ENCODE results near the gene CKB. TPM values are rescaled to one million over a fixed set of nuclear protein-coding genes. Genes with fewer than 3 reads are reported as not detected.

The CKB gene
- polyA plus RNA-seq, 3 donors from 2014 or later, result 0.34 to 1.6 (median 1.1) TPM

- no peak for DNase-seq
- peaks cover 6 to 7% (median 6%) of the 10 kb centered on the region in 3 donors for H3K27me3 Mint-ChIP-seq (ENCODE audit: low read depth in 3 of 3)
- H3K36me3 Mint-ChIP-seq, result peaks cover 11 to 40% (median 25%) of the 10 kb centered on the region in 3 donors
- no peaks in the 10 kb centered on the region for H3K9me3 Mint-ChIP-seq
- peaks cover 10 to 14% of the 10 kb centered on the region in 2 donors for H3K4me1 Mint-ChIP-seq
- H3K4me3 Mint-ChIP-seq, result peak overlapping the region in 1 of 5 donors; percentile 20
- H3K27ac Mint-ChIP-seq, result peak overlapping the region in 2 of 6 donors; percentile 5 to 12
Measured at GRCh38 chr14:103499709-103500108, 22.9 kb downstream of the CKB start.

GRCh38 chr14:103496776-103497175 is 25.9 kb downstream of the CKB start:
- no peaks in the 10 kb centered on the region for H3K9me3 Mint-ChIP-seq
- H3K27me3 Mint-ChIP-seq (ENCODE audit: low read depth in 3 of 3), result peaks cover 3 to 7% (median 4%) of the 10 kb centered on the region in 3 donors
- no peak overlapping the region for H3K4me3 Mint-ChIP-seq
- H3K36me3 Mint-ChIP-seq, result peaks cover 0 to 22% (median 8%) of the 10 kb centered on the region in 3 donors
- H3K27ac Mint-ChIP-seq, result no peak overlapping the region
- no peak for DNase-seq
- peaks cover 10 to 14% of the 10 kb centered on the region in 2 donors for H3K4me1 Mint-ChIP-seq

GRCh38 chr14:103495854-103496253 is 26.8 kb downstream of the CKB start:
- Mint-ChIP-seq H3K4me3 (no peak overlapping the region), H3K36me3 (peaks cover 0 to 25% (median 3%) of the 10 kb centered on the region in 3 donors), H3K27me3 (ENCODE audit: low read depth in 3 of 3) (peaks cover 0 to 9% (median 1%) of the 10 kb centered on the region in 3 donors), H3K9me3 (no peaks in the 10 kb centered on the region), H3K4me1 (peaks cover 8 to 9% of the 10 kb centered on the region in 2 donors), H3K27ac (no peak overlapping the region)
- no peak for DNase-seq

- H3K27me3 Mint-ChIP-seq (ENCODE audit: low read depth in 3 of 3), result peaks cover 0 to 5% (median 0%) of the 10 kb centered on the region in 3 donors
- no peaks in the 10 kb centered on the region for H3K4me1 Mint-ChIP-seq
- no peak overlapping the region for H3K4me3 Mint-ChIP-seq
- H3K9me3 Mint-ChIP-seq, result no peaks in the 10 kb centered on the region
- no peak for DNase-seq
- H3K36me3 Mint-ChIP-seq, result peaks cover 3 to 25% (median 4%) of the 10 kb centered on the region in 3 donors
- no peak overlapping the region for H3K27ac Mint-ChIP-seq
Measured at GRCh38 chr14:103492156-103492925, 30.3 kb downstream of the CKB start.

- Mint-ChIP-seq H3K4me3 (no peak overlapping the region), H3K27ac (no peak overlapping the region), H3K4me1 (no peaks in the 10 kb centered on the region), H3K9me3 (no peaks in the 10 kb centered on the region), H3K36me3 (peaks cover 3 to 25% (median 4%) of the 10 kb centered on the region in 3 donors), H3K27me3 (ENCODE audit: low read depth in 3 of 3) (peaks cover 0 to 5% (median 0%) of the 10 kb centered on the region in 3 donors)
- DNase-seq, result no peak
Measured at GRCh38 chr14:103491691-103492090, 30.9 kb downstream of the CKB start.

GRCh38 chr14:103489621-103490020 is 33.0 kb downstream of the CKB start:
- H3K27ac Mint-ChIP-seq, result peak overlapping the region in 2 of 6 donors; percentile 22 to 26

GRCh38 chr14:103488960-103489359 is 33.7 kb downstream of the CKB start:
- Mint-ChIP-seq H3K27ac (peak overlapping the region in 4 of 6 donors; percentile 22 to 66 (median 46)), H3K27me3 (ENCODE audit: low read depth in 3 of 3) (peaks cover 0 to 5% (median 0%) of the 10 kb centered on the region in 3 donors), H3K9me3 (no peaks in the 10 kb centered on the region), H3K36me3 (peaks cover 3 to 21% (median 4%) of the 10 kb centered on the region in 3 donors), H3K4me1 (no peaks in the 10 kb centered on the region), H3K4me3 (no peak overlapping the region)
- no peak for DNase-seq

More at GRCh38 chr14:103489621-103490020, 33.0 kb downstream of the CKB start:
- Mint-ChIP-seq H3K27me3 (ENCODE audit: low read depth in 3 of 3) (peaks cover 0 to 5% (median 0%) of the 10 kb centered on the region in 3 donors), H3K36me3 (peaks cover 3 to 21% (median 4%) of the 10 kb centered on the region in 3 donors), H3K4me3 (no peak overlapping the region), H3K4me1 (no peaks in the 10 kb centered on the region), H3K9me3 (no peaks in the 10 kb centered on the region)
- no peak for DNase-seq

GRCh38 chr14:103488071-103488470 is 34.6 kb downstream of the CKB start:
- DNase-seq, result no peak
- peaks cover 0 to 5% (median 0%) of the 10 kb centered on the region in 3 donors for H3K27me3 Mint-ChIP-seq (ENCODE audit: low read depth in 3 of 3)
- H3K36me3 Mint-ChIP-seq, result peaks cover 3 to 27% (median 5%) of the 10 kb centered on the region in 3 donors
- H3K4me3 Mint-ChIP-seq, result no peak overlapping the region
- H3K9me3 Mint-ChIP-seq, result no peaks in the 10 kb centered on the region
- no peak overlapping the region for H3K27ac Mint-ChIP-seq
- no peaks in the 10 kb centered on the region for H3K4me1 Mint-ChIP-seq

- DNase-seq, result no peak
- no peaks in the 10 kb centered on the region for H3K9me3 Mint-ChIP-seq
- H3K4me3 Mint-ChIP-seq, result no peak overlapping the region
- H3K27ac Mint-ChIP-seq, result no peak overlapping the region
- peaks cover 5 to 11% of the 10 kb centered on the region in 2 donors for H3K4me1 Mint-ChIP-seq
- H3K36me3 Mint-ChIP-seq, result peaks cover 9 to 30% (median 19%) of the 10 kb centered on the region in 3 donors
- H3K27me3 Mint-ChIP-seq (ENCODE audit: low read depth in 3 of 3), result no peaks in the 10 kb centered on the region
Measured at GRCh38 chr14:103485504-103485903, 37.1 kb downstream of the CKB start.

GRCh38 chr14:103483600-103483999 is 39.0 kb downstream of the CKB start:
- Mint-ChIP-seq H3K4me1 (peaks cover 9 to 17% of the 10 kb centered on the region in 2 donors), H3K36me3 (peaks cover 9 to 28% (median 16%) of the 10 kb centered on the region in 3 donors), H3K27me3 (ENCODE audit: low read depth in 3 of 3) (no peaks in the 10 kb centered on the region), H3K9me3 (no peaks in the 10 kb centered on the region), H3K4me3 (no peak overlapping the region), H3K27ac (no peak overlapping the region)
- no peak for DNase-seq

- no peaks in the 10 kb centered on the region for H3K9me3 Mint-ChIP-seq
- no peak overlapping the region for H3K4me3 Mint-ChIP-seq
- DNase-seq, result no peak
- peak overlapping the region; percentile 14 to 37 (median 24) for H3K27ac Mint-ChIP-seq
- peaks cover 11 to 17% of the 10 kb centered on the region in 2 donors for H3K4me1 Mint-ChIP-seq
- H3K36me3 Mint-ChIP-seq, result peaks cover 13 to 36% (median 25%) of the 10 kb centered on the region in 3 donors
- H3K27me3 Mint-ChIP-seq (ENCODE audit: low read depth in 3 of 3), result no peaks in the 10 kb centered on the region
Measured at GRCh38 chr14:103480595-103480994, 42.0 kb downstream of the CKB start.

GRCh38 chr14:103476631-103477030 is 46.0 kb downstream of the CKB start:
- Mint-ChIP-seq H3K27ac (peak overlapping the region in 1 of 6 donors; percentile 29), H3K4me3 (no peak overlapping the region), H3K4me1 (peaks cover 11 to 17% of the 10 kb centered on the region in 2 donors), H3K27me3 (ENCODE audit: low read depth in 3 of 3) (peaks cover 0 to 3% (median 2%) of the 10 kb centered on the region in 3 donors), H3K9me3 (no peaks in the 10 kb centered on the region), H3K36me3 (peaks cover 18 to 41% (median 23%) of the 10 kb centered on the region in 3 donors)
- DNase-seq, result no peak

- H3K9me3 Mint-ChIP-seq, result no peaks in the 10 kb centered on the region
- H3K27ac Mint-ChIP-seq, result no peak overlapping the region
Measured at GRCh38 chr14:103476065-103476464, 46.6 kb downstream of the CKB start.

GRCh38 chr14:103474893-103475292 is 47.7 kb downstream of the CKB start:
- Mint-ChIP-seq H3K27me3 (ENCODE audit: low read depth in 3 of 3) (peaks cover 0 to 3% (median 2%) of the 10 kb centered on the region in 3 donors), H3K4me1 (peaks cover 0 to 1% of the 10 kb centered on the region in 2 donors), H3K36me3 (peaks cover 18 to 41% (median 26%) of the 10 kb centered on the region in 3 donors), H3K4me3 (no peak overlapping the region), H3K9me3 (no peaks in the 10 kb centered on the region), H3K27ac (peak overlapping the region in 1 of 6 donors; percentile 11)
- no peak for DNase-seq

More at GRCh38 chr14:103476065-103476464, 46.6 kb downstream of the CKB start:
- Mint-ChIP-seq H3K36me3 (peaks cover 17 to 39% (median 26%) of the 10 kb centered on the region in 3 donors), H3K4me1 (peaks cover 11% of the 10 kb centered on the region in 2 donors), H3K27me3 (ENCODE audit: low read depth in 3 of 3) (peaks cover 0 to 3% (median 2%) of the 10 kb centered on the region in 3 donors), H3K4me3 (no peak overlapping the region)
- DNase-seq, result no peak

Measured in immature natural killer cell (primary cell).